PFSK-1 (cell line): ENCODE measurements around the gene AP1M1.

Experiments used
- FOXP2 ChIP-seq: optimal IDR thresholded peaks from 2 replicates; pipeline ENCODE3; 2011; ENCODE audit warnings: borderline replicate concordance, control low read depth, inconsistent platforms; ENCODE audit not compliant: insufficient read depth; ENCODE audit errors: extremely low read length, extremely low read depth
- POLR2AphosphoS5 ChIP-seq: IDR thresholded peaks from 2 replicates; pipeline ENCODE4 v1.6.1; 2012; ENCODE audit warnings: low read depth, mild to moderate bottlenecking, control low read depth, low read length, moderate library complexity
- SIN3A ChIP-seq: IDR thresholded peaks from 2 replicates; pipeline ENCODE4 v1.6.1; 2012; ENCODE audit warnings: mild to moderate bottlenecking, low read length, moderate library complexity, borderline replicate concordance; ENCODE audit not compliant: insufficient read depth
- TAF1 ChIP-seq: IDR thresholded peaks from 2 replicates; pipeline ENCODE4 v1.6.1; 2012; ENCODE audit warnings: low read length, control low read depth, borderline replicate concordance; ENCODE audit not compliant: insufficient read depth
- TF ChIP-seq, protein P1 (sequence below), 2 experiments: IDR thresholded peaks; 2 replicates each; pipeline versions ENCODE4 v1.6.1 to v1.8.0; 2011 to 2012; ENCODE audit warnings: low read depth in 2 of 2, low read length in 2 of 2, control low read depth in 1 of 2, inconsistent platforms in 1 of 2, mild to moderate bottlenecking in 1 of 2, moderate library complexity in 1 of 2; ENCODE audit not compliant: insufficient read depth in 1 of 2

The AP1M1 gene

DNA sequence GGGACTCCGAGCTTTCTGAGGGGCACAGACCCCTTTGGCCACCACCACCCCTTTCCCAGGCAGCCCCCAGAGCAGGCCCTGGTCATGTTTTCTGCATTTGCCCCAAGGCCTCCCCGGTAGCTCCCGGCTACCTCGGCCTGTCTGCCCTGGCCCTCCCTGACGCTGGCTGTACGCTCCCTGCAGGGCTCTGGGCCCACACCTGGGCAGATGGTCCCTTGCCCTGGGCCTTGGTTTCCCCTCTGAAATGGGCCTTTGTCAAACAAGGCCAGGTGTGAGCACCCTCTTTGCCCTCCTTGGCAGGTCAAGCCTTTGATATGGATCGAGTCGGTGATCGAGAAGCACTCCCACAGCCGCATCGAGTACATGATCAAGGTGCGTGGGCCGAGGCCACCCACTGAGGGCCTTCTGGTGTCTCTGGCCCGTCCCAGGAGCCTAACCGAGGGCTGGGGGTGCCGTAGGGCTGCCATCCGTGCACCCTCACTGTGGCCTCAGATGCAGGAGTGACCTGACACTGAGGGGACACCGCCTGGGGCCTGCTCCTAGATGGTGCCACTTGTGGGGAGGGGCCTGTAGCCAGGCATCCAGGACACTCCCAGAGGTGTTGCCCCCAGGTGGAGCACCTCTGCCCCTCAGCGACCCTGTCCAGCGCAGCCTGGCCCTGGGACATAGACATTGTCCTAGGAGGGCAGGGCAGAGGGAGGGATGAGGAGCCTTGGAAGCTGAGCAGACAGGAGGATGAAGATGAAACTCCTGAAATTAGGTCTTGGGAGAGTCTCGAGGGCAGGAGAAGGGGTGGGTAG, 30.3 kb downstream of the AP1M1 start:
- TF ChIP-seq POLR2AphosphoS5 (no peak), TAF1 (no peak), SIN3A (no peak), FOXP2 (no peak)
- TF ChIP-seq, protein P1, sequence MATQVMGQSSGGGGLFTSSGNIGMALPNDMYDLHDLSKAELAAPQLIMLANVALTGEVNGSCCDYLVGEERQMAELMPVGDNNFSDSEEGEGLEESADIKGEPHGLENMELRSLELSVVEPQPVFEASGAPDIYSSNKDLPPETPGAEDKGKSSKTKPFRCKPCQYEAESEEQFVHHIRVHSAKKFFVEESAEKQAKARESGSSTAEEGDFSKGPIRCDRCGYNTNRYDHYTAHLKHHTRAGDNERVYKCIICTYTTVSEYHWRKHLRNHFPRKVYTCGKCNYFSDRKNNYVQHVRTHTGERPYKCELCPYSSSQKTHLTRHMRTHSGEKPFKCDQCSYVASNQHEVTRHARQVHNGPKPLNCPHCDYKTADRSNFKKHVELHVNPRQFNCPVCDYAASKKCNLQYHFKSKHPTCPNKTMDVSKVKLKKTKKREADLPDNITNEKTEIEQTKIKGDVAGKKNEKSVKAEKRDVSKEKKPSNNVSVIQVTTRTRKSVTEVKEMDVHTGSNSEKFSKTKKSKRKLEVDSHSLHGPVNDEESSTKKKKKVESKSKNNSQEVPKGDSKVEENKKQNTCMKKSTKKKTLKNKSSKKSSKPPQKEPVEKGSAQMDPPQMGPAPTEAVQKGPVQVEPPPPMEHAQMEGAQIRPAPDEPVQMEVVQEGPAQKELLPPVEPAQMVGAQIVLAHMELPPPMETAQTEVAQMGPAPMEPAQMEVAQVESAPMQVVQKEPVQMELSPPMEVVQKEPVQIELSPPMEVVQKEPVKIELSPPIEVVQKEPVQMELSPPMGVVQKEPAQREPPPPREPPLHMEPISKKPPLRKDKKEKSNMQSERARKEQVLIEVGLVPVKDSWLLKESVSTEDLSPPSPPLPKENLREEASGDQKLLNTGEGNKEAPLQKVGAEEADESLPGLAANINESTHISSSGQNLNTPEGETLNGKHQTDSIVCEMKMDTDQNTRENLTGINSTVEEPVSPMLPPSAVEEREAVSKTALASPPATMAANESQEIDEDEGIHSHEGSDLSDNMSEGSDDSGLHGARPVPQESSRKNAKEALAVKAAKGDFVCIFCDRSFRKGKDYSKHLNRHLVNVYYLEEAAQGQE (IDR thresholded peaks at IDR 0.05; ENCODE audit: insufficient read depth in 1 of 2, low read depth in 2 of 2, low read length in 2 of 2) = no peak

DNA sequence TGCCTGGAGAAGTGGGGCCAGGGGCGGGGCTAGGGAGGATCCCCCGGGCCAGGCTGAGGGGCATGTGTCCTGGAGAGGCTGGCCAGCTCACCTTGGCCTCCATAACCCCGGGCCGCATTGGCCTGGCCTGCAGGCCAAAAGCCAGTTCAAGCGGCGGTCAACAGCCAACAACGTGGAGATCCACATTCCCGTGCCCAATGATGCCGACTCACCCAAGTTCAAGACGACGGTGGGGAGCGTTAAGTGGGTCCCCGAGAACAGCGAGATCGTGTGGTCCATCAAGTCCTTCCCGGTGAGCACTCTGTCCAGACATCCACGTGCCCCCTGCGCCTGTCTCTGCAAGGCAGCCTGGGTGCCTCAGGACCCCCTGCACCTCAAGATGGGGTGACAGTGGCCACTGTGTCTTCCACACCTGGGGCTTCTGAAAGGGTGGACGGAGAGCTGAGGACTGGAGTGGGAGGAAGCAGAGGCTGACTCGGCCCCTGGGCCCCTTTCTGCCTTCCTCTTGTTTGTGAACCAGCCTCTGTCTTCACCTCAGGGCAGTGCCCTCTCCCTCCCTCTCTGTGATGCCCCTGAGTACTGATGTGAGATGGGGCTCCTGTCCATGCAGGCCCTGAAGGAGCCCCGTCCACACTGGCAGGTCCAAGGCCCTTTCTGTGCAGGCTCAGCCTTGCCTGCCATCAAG, 31.1 kb downstream of the AP1M1 start:
- TF ChIP-seq TAF1 (no peak), SIN3A (no peak), POLR2AphosphoS5 (no peak), FOXP2 (no peak)
- TF ChIP-seq, protein P1 (IDR thresholded peaks at IDR 0.05; ENCODE audit: insufficient read depth in 1 of 2, low read depth in 2 of 2, low read length in 2 of 2) = no peak

DNA sequence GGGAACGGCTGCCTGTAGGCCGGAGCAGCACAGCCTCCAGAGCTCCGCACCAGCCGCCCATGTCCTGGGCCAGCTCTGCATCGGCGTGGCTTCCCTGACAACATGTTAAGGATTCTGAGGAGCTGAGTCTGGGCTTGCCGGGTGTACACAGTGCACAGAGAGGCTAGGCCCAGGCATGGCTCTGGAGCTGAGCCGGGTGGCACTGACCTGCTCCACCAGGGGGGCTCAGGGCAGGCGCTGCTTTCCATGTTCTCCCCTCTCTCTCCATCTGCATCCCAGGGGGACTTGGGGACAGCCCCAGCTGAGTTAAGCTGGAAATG, 31.6 kb downstream of the AP1M1 start:
- TF ChIP-seq POLR2AphosphoS5 (no peak), SIN3A (no peak), FOXP2 (no peak), TAF1 (no peak)
- TF ChIP-seq, protein P1 (IDR thresholded peaks at IDR 0.05; ENCODE audit: insufficient read depth in 1 of 2, low read depth in 2 of 2, low read length in 2 of 2) = no peak

DNA sequence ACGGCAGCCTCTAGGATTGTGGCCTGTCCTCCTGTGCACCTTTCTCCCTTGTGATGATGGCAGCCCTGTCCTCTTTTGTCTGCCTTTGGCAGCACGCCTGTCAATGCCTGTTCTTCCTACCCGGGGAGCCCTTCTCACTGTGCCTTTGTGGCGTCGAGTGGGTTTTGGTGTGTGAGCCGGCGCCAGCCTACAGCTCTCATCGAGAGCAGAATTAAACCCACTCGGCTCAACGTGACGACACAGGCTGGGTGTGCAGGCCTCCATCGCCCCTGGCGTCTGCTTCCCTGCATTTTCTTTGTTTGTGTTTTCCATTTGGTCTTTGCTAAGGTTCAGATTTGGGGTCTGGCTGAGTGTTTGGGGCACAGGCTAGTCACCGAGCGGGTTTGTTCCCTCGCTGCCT, 34.4 kb downstream of the AP1M1 start:
- TF ChIP-seq POLR2AphosphoS5 (no peak), FOXP2 (no peak), SIN3A (no peak), TAF1 (no peak)
- TF ChIP-seq, protein P1 (IDR thresholded peaks at IDR 0.05; ENCODE audit: insufficient read depth in 1 of 2, low read depth in 2 of 2, low read length in 2 of 2) = no peak
